ENCODE data around the gene RETN.

The RETN gene

GRCh38 chr19:7668842-7669241 lies at the start of gene RETN:
Gene RETN (plus strand): TSS chr19:7669049. CDS start chr19:7669327, 278 bp downstream.
- no peak for DNase-seq

- DNase-seq: no peak
Measured at GRCh38 chr19:7619671-7620441, 49.0 kb upstream of the RETN start.

GRCh38 chr19:7620442-7621412 lies 48.1 kb upstream of the RETN start:
- no peak for DNase-seq

- DNase-seq: no peak
Measured at GRCh38 chr19:7622933-7623685, 45.7 kb upstream of the RETN start.

GRCh38 chr19:7623725-7624603 lies 44.9 kb upstream of the RETN start:
- DNase-seq: no peak

GRCh38 chr19:7624810-7625209 lies 44.0 kb upstream of the RETN start:
- DNase-seq: no peak

- no peak for DNase-seq
Measured at GRCh38 chr19:7625763-7626372, 43.0 kb upstream of the RETN start.

GRCh38 chr19:7627166-7627565 lies 41.7 kb upstream of the RETN start:
- DNase-seq: no peak

- no peak for DNase-seq
Measured at GRCh38 chr19:7628589-7629311, 40.1 kb upstream of the RETN start.

- DNase-seq: peak; percentile 99
Measured at GRCh38 chr19:7629347-7630054, 39.3 kb upstream of the RETN start, which contains the start of the genes PET100 and XAB2. Gene PET100 (plus strand): TSS chr19:7629793. CDS start chr19:7629834, 41 bp downstream. Gene XAB2 (minus strand): TSS chr19:7629545. CDS start chr19:7629527, 18 bp downstream.

- DNase-seq: no peak
Measured at GRCh38 chr19:7631577-7631976, 37.3 kb upstream of the RETN start.

- no peak for DNase-seq
Measured at GRCh38 chr19:7632340-7633203, 36.3 kb upstream of the RETN start.

GRCh38 chr19:7633698-7634097 lies 35.2 kb upstream of the RETN start, which contains the start of gene PCP2:
Gene PCP2 (minus strand): TSS chr19:7633719. CDS start chr19:7633457, 262 bp downstream.
- no peak for DNase-seq

GRCh38 chr19:7635670-7636069 lies 33.2 kb upstream of the RETN start:
- DNase-seq: no peak

GRCh38 chr19:7636317-7636690 lies 32.5 kb upstream of the RETN start:
- no peak for DNase-seq

- no peak for DNase-seq
Measured at GRCh38 chr19:7636691-7637373, 32.0 kb upstream of the RETN start, which contains the start of gene STXBP2. Gene STXBP2 (plus strand): TSS chr19:7637110. CDS start chr19:7637150, 40 bp downstream.

- DNase-seq: no peak
Measured at GRCh38 chr19:7637374-7638256, 31.2 kb upstream of the RETN start.

Measured in NCI-H1092 treated with DMSO at 0.1 percent for 48 hours (cell line).